Progenitor cell of endocrine pancreas (in vitro differentiated cells): ENCODE data around the gene CYP26B1. TPM values are rescaled to one million over a fixed set of nuclear protein-coding genes. Genes with fewer than 3 reads are reported as not detected.

Experiments used
- DNase-seq: peaks from one replicate; pipeline ENCODE4 v3.0.0; 2021; ENCODE audit warnings: low spot score; ENCODE audit not compliant: unreplicated experiment
- H3K27ac Mint-ChIP-seq: 2 replicates; pipeline ENCODE4 v1.8.0; 2021; ENCODE audit warnings: mild to moderate bottlenecking, moderate library complexity, mixed read lengths
- H3K27me3 Mint-ChIP-seq: 2 replicates; pipeline ENCODE4 v1.8.0; 2021; ENCODE audit warnings: mixed read lengths
- H3K36me3 Mint-ChIP-seq: 2 replicates; pipeline ENCODE4 v1.8.0; 2022; ENCODE audit warnings: mixed read lengths; ENCODE audit not compliant: insufficient read depth
- H3K4me1 Mint-ChIP-seq: 2 replicates; pipeline ENCODE4 v1.8.0; 2021; ENCODE audit warnings: low read depth, mixed read lengths
- H3K4me3 Mint-ChIP-seq: 2 replicates; pipeline ENCODE4 v1.8.0; 2021; ENCODE audit warnings: low read depth, mild to moderate bottlenecking, moderate library complexity, mixed read lengths
- H3K9me3 Mint-ChIP-seq: 2 replicates; pipeline ENCODE4 v1.8.0; 2021; ENCODE audit warnings: low read depth, mixed read lengths
- total RNA-seq: library from RNA; stranded (reverse); gene quantifications from 2 replicates; pipeline ENCODE4 v1.2.1, GENCODE V29; 2021
- TF ChIP-seq, protein P1 (sequence below): fragments of 200-600 bp; sonication (generic); IDR thresholded peaks from one replicate; pipeline ENCODE4 v1.5.0; 2021; ENCODE audit warnings: antibody characterized with exemption, mild to moderate bottlenecking; ENCODE audit not compliant: unreplicated experiment

CYP26B1 gene
- total RNA-seq, 1 donor from 2014 or later: 31.5 TPM

DNA sequence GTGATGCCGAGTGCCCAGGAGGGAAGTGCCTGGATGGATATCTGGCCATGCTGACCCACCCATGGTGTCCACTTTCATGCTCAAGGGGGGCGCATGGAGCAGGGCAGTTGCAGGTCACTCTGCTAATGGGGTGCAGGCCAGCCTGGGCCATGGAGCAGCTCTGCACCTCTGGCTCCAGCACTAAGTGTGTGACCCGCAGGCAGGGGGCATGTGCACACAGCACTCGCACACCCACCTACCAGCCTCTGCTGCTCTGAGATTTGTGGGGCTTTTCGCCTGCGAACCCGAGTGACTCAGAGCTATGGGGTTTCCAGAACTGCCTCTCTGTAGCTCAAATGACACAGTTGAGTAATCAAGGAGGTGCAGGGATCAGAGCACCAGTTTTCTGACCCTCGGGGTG, 66.2 kb downstream of the CYP26B1 start:
- no peak for DNase-seq
- TF ChIP-seq, protein P1, sequence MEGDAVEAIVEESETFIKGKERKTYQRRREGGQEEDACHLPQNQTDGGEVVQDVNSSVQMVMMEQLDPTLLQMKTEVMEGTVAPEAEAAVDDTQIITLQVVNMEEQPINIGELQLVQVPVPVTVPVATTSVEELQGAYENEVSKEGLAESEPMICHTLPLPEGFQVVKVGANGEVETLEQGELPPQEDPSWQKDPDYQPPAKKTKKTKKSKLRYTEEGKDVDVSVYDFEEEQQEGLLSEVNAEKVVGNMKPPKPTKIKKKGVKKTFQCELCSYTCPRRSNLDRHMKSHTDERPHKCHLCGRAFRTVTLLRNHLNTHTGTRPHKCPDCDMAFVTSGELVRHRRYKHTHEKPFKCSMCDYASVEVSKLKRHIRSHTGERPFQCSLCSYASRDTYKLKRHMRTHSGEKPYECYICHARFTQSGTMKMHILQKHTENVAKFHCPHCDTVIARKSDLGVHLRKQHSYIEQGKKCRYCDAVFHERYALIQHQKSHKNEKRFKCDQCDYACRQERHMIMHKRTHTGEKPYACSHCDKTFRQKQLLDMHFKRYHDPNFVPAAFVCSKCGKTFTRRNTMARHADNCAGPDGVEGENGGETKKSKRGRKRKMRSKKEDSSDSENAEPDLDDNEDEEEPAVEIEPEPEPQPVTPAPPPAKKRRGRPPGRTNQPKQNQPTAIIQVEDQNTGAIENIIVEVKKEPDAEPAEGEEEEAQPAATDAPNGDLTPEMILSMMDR: no peak
- Mint-ChIP-seq H3K27me3 (peaks cover 7% of the 10 kb centered on the region), H3K4me1 (peaks cover 11% of the 10 kb centered on the region), H3K36me3 (no peaks in the 10 kb centered on the region), H3K27ac (no peak overlapping the region), H3K9me3 (peaks cover 9% of the 10 kb centered on the region), H3K4me3 (no peak overlapping the region)

DNA sequence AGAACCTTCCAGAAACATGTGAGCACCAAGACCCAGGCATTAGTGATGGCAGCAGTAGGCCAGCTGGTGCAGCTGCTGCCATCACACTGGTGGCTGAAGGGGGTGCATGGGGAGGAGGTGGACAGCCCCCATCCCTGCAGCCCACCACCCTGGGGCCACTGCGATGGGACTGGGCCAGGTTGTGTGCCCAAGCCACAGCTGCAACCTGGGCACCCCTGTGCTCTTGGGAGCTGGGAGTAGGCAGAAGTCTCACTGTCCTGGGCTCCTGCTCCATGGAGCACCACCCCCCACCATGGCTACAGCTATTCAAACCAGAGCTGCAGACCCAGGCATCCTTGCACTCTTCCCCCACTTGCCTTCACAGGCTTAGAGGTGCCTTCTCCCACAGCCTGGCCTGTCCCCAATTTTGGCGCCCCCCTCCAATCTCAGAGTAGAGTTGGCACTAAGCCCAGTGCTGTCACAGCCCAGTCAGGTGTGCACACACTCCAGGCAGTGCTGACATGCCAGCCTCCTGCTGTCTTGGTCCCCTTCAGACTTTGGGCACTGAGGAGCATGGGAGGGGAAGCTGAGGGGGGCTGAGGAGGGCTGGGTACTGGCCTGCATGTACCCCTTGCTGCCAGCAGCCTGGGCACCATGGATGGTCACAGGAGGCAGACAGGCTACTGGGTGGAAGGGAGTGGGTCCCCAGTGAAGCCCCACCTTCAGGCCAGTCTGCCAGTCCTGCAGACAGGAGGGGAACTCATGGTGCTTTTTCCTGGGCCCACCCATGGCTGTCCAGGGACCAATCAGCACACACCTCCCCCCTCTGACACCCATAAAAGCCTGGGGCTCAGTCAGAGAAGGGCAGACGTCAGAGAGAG, 67.1 kb downstream of the CYP26B1 start:
- Mint-ChIP-seq H3K4me3 (no peak overlapping the region), H3K4me1 (peaks cover 11% of the 10 kb centered on the region), H3K27me3 (peaks cover 7% of the 10 kb centered on the region), H3K36me3 (no peaks in the 10 kb centered on the region), H3K27ac (no peak overlapping the region), H3K9me3 (peaks cover 14% of the 10 kb centered on the region)
- no peak for DNase-seq
- TF ChIP-seq, protein P1: no peak
